Measurements from ENCODE around the gene RFT1. TPM values are rescaled to one million over a fixed set of nuclear protein-coding genes. Genes with fewer than 3 reads are reported as not detected.

Gene RFT1, protein sequence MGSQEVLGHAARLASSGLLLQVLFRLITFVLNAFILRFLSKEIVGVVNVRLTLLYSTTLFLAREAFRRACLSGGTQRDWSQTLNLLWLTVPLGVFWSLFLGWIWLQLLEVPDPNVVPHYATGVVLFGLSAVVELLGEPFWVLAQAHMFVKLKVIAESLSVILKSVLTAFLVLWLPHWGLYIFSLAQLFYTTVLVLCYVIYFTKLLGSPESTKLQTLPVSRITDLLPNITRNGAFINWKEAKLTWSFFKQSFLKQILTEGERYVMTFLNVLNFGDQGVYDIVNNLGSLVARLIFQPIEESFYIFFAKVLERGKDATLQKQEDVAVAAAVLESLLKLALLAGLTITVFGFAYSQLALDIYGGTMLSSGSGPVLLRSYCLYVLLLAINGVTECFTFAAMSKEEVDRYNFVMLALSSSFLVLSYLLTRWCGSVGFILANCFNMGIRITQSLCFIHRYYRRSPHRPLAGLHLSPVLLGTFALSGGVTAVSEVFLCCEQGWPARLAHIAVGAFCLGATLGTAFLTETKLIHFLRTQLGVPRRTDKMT
- total RNA-seq = 8.0 and 13.1 TPM in 2 replicates

DNA sequence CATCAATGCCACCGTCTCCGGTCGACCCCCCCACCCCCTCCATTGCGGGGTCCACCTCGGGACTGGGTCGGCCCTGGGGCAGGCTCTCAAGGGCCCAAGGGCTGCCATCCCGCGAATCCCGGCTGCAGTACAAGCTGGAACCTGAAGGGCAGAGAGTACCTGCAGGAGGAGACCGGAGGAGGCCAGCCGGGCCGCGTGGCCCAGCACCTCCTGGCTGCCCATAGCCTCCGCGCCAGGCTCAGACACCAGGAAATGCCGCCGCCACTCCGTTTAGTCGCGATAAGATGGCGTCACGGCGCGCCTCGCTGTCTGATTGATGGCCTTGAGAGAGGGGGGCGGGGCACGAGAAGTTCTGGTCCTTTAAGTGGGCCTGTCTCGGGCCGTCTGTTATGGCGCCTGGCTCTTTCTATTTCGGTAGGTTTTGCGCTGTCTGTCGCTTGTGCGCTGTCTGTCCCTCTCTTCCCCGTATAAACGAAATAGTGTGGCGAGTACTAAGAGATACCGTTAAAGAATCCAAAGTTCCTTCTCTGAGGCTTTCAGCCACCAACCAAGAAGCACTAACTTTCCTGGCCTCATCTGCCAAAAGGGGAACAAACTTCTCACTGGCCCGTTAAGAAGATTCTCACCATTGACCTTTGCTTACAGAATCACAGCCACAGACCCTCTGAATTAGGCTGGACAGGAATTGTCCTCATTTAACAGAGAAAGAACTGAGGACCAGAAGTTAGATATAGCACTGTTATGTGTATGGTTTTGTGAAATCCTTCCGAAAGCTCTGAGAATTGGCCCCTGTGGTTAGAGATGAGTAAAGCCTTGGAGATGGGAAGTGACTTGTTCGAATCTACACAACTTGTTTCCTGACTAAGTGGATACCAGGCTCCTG is at the start of gene RFT1:
RFT1 (minus strand) TSS at position 257 of the 883 bp plus-strand sequence; CDS start at position 222, 35 bp downstream.

GRCh38 chr3:53160660-53161449 is 30.6 kb upstream of the RFT1 start, which contains the start of gene PRKCD:
PRKCD (plus strand) TSS chr3:53161209; CDS start chr3:53178423, 17,214 bp downstream.

GRCh38 chr3:53045518-53046170 is 84.6 kb downstream of the RFT1 start, which contains the start of gene SFMBT1:
SFMBT1 (minus strand) TSS chr3:53046073; CDS start chr3:52969128, 76,945 bp downstream.

Other genes with a start within 250 kb of the RFT1 start
- gene STIMATE, start 232.9 kb downstream of the RFT1 start, total RNA-seq = 10.0 and 12.4 TPM in 2 replicates
- 4.7 and 6.7 TPM in 2 replicates for gene SFMBT1, start 84.4 kb downstream of the RFT1 start, total RNA-seq
- 1.6 and 2.2 TPM in 2 replicates for gene PRKCD, start 30.8 kb upstream of the RFT1 start, total RNA-seq
- gene TKT, start 125.6 kb upstream of the RFT1 start, total RNA-seq = 545 and 567 TPM in 2 replicates
- 7.5 and 8.8 TPM in 2 replicates for gene DCP1A, start 217.1 kb upstream of the RFT1 start, total RNA-seq

Measured in smooth muscle cell of bladder (primary cell).